AG09319 (cell line): ENCODE measurements around the gene TRMT61A.

Experiments used
- DNase-seq: peaks from one replicate; pipeline ENCODE4 v3.0.0-alpha.2; 2010; ENCODE audit warnings: low read depth; ENCODE audit errors: extremely low read depth
- CTCF ChIP-seq: IDR thresholded peaks from 2 replicates; pipeline ENCODE4 v1.5.1; 2011; ENCODE audit warnings: low read depth, mild to moderate bottlenecking, inconsistent platforms, low read length, moderate library complexity

TRMT61A gene

GRCh38 chr14:103574707-103575285 is 45.8 kb downstream of the TRMT61A start:
- no peak for TF ChIP-seq CTCF
- no peak for DNase-seq

DNA sequence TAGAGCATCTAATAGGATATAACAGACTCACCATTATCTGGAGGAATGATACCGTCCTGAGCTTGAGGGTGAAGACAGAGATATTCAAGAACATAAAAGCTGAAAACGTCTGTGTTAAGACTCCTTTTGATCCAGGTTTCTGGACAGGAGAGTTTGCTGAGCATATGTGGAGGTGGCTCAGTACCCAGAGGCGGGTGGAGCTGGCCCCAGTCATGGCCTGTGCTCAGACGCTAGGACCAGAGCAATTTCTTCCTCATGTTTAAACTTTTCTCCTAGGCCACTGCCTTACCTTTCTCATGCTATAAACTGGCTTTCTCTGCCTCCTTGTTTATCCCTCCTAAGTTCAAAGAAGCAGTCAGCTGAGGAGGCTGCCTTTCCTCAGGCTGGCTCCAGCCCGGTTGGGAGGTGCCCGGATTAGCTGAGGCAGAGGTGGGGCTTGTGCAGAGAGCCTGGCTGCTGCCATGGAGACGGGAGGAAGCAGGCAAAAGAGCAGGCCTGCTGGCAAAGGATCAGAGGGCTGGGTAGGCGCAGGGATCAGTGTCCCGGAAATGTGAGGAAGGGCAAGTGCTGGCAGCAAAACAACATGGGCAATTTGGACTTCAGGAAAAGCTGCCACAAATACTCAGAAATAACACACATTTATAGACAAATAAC is 47.5 kb downstream of the TRMT61A start:
- peak; percentile 80 for DNase-seq
- TF ChIP-seq CTCF: no peak

- no peak for DNase-seq
- TF ChIP-seq CTCF: no peak
Observed at GRCh38 chr14:103578401-103579075, 49.5 kb downstream of the TRMT61A start.

DNA sequence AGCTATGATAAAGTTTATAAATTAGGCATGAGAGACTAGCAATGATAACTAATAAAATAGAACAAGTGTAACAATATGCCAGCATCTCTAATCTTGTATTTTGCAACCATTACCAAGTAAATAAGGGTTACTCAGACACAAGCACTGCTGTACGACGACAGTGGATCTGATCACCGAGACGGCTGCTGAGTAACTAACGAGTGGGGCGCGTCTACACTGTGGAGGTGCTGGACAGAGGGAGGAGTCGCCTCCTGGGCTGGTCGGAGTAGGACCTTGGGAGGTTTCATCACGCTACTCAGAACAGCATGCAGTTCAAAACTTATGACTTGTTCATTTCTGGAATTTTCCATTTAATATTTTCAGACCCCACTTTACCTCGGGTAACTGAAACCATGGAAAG is 52.2 kb downstream of the TRMT61A start:
- no peak for DNase-seq
- TF ChIP-seq CTCF: no peak

DNA sequence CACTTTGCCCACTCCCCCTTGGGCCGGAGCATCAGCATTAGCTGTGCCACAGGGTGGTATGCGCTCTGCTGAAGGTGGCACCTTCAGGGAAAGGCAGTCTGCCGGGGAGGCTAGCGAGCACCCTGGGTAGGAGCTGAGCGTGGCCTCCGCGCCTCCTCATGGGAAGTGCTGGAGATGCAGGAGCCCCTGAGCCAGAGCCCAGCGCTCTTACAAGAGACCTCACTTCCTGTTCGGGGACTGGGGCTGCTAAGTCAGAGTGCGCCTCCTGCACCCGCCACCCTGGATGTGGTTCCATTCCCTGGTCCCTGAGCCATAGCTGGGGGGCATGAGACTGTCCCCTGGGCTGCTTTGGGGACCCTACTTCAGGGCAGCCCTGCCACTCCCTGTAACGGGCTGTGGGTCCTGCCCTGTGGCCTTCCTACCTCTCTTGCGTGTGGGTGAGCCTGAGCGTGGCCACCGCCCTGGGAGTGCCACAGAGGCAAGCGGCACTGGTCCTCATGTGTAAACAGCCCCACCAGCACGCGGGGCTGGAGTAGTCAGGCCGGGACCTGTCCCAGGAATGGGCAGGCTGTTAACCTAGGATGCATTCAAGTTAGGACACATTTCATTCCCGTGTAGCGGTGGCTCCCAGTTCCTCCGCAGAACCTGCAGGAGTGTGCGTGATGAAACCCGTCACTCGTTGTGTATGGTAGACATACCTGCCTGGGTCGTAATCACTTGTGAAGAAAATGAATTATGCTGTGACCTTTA is 53.1 kb downstream of the TRMT61A start:
- no peak for DNase-seq
- TF ChIP-seq CTCF: no peak

GRCh38 chr14:103584326-103584915 is 55.4 kb downstream of the TRMT61A start:
- no peak for DNase-seq
- no peak for TF ChIP-seq CTCF
